Placental epithelial cell (primary cell): ENCODE data around the gene TNFRSF19. TPM values are rescaled to one million over a fixed set of nuclear protein-coding genes. Genes with fewer than 3 reads are reported as not detected.

Experiments used
- total RNA-seq: library from RNA; depleted of rRNA; stranded (reverse); fragments of >200 nt; gene quantifications from 2 replicates; pipeline ENCODE4 v1.2.3, GENCODE V29; 2012

TNFRSF19 gene
- total RNA-seq: 0.39 and 0.54 TPM in 2 replicates

GRCh38 chr13:23570099-23570920 lies at the start of gene TNFRSF19:
TSS of gene TNFRSF19 (plus strand) at chr13:23570412. CDS start at chr13:23590184, 19,772 bp downstream.

Other genes starting within 250 kb of the TNFRSF19 start
- 36.1 and 87.3 TPM in 2 replicates for gene SACS, start 136.7 kb upstream of the TNFRSF19 start, total RNA-seq